ENCODE measurements around the gene ACTR1A.
"Not testable (repeated sequence)": the region's sequence is repeated elsewhere in the genome, so short reads cannot be mapped to it uniquely, and the experiment has no call there.

ACTR1A gene

DNA sequence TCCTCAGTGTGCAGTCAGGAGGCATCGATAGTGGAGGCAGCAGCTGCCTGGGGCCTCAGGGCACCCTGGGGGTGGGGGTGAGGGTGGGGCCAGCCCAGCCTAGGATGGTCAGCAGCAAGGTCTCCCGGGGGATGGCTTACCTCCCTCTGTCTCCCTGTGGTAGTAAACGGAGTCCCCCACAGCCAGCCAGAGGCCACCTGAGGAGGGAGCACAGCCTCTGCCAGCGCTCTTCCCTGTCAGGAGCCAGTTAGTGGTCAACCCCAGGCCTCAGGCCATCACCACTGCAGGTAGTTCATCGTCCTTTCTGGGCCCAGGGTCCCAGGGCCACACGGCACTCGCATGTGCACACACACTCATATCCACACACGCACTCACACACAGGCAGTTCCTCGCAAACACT, 22.1 kb downstream of the ACTR1A start:
- no peak for DNase-seq

DNA sequence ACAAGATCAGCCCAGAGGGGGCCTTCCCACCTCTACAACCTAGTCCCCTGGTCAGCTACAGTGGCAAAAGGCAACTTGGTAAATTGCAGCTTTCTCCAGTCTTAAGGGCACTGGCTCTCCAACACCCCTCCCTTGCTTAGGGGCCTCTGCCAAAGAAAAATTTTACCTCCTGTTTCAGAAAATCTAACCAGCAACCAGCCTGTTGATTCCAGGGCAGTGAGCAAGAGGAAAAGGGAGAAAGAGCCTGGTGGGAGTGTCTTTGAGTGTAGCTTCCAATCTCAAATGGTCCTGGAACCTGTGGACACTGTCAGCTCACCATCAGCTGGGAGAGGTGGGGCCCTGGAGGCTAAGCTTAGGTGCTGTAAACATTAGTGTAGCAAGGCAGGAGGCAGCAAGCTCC, 22.9 kb downstream of the ACTR1A start:
- no peak for DNase-seq

DNA sequence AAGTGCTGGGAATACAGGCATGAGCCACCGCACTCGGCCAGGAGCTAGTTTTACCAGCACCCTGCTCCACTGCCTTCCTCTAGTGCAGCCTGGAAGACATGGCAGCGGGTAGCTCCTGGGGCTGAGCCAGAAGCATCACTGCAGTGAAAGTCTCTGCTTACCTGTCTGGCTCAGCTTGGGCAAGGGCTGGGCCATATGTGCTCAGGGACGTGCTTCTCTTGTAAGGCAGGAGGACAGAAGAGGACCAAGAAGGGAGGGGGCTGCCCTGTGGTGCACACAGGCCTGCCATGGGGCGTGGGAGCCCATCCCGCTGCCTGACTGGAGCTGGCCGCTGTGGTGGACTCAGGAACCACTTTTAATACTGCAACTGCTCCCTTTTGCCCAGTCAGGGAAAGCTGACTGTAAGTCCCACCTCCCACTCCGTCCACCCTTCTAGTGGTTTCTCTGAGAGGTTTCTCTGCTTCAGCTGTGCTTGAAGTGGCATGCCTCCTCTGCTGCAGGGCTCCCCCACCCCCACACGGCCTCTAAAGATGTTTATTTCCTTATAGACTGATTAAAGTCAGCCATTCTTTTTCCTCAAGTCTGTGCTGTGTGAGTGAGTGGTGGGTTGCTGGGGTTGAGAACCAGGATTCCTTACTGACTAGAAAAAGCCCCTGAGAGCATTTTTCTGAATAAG, 25.9 kb downstream of the ACTR1A start:
- no peak for DNase-seq

DNA sequence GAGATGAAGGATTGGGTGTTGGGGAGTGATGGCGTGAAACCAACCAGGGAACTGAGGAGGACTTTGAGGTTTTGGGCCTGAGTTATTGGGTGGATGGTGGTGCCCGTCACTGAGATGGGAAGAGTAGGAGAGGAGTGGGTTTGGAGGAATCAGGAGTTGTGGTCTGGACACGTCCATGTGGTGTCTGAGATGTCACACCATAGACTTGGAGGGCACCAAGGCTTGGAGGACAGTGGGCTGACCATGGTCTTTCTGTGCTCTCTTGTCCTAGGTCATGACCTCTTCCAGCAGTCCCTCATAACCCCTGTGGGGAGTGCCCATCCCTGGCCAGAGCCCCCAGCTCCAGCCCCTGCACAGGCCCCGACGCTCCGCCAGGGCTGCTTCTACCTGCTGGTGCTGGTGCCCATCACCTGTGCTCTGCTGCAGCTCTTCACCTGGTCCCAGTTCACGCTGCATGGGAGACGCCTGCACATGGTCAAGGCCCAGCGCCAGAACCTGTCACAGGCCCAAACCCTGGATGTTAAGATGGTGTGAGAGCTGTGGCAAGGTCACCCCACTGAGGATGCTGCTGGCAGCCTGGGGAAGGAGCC, 27.0 kb downstream of the ACTR1A start:
- DNase-seq, result no peak

DNA sequence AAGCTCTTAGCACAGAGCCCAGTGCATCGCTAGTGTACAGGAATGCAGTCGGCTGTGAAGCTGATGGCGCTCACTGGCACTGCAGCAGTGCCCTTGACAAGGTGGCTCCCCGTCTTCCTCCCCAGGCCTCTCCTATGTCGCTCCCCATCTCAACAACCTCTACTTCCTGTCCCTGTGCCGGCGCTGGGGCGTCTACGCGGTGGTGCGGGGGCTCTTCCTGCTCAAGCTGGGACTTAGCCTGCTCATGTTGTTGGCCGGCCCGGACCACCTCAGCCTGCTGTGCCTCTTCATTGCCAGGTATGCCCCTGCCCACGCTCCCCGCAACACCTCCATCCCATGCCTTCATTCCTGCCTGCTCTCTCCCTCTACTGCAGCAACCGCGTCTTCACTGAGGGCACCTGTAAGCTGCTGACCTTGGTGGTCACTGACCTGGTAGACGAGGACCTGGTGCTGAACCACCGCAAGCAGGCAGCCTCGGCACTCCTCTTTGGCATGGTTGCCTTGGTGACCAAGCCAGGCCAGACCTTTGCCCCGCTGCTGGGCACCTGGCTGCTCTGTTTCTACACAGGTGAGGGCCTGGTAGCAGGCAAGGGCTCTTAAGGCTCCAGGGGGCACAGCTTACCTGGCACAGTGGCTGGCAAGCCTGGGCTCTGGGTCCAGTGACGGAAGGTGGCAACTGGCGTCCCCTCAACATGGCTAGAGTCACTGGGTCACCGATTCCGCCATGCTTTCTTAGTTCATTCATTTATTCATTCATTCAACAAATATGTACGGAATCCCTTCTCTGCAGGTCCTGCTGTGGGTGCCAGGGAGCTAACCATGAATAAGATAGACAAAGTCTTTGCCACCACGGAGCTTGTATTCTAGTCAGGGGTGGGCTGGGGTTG, 28.8 kb downstream of the ACTR1A start:
- DNase-seq, result no peak

GRCh38 chr10:102470579-102471546, 31.6 kb downstream of the ACTR1A start:
- no peak for DNase-seq

- no peak for DNase-seq
Observed at GRCh38 chr10:102468683-102469082, 33.8 kb downstream of the ACTR1A start.

GRCh38 chr10:102467971-102468438, 34.5 kb downstream of the ACTR1A start:
- DNase-seq, result no peak

DNA sequence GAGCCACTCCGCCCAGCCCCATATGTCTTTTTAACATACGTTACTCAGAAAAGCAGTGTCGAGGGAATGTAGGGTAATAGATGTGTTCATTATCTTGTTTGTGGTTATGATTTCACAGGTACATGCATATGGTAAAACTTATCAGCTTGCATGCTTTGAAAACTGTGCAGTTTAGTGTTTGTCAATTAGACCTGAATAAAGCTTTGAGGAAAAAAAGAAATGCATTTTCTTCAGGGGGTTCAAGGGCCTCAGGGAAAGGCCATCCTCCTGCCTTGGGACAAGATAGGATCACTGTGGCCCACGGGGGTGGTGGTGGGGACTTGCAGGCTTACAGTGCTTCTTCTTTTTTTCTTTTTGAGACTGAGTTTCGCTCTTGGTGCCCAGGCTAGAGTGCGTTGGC, 35.2 kb downstream of the ACTR1A start:
- no peak for DNase-seq

- no peak for DNase-seq
Observed at GRCh38 chr10:102465466-102465865, 37.0 kb downstream of the ACTR1A start.

GRCh38 chr10:102463983-102464382, 38.5 kb downstream of the ACTR1A start:
- no peak for DNase-seq

DNA sequence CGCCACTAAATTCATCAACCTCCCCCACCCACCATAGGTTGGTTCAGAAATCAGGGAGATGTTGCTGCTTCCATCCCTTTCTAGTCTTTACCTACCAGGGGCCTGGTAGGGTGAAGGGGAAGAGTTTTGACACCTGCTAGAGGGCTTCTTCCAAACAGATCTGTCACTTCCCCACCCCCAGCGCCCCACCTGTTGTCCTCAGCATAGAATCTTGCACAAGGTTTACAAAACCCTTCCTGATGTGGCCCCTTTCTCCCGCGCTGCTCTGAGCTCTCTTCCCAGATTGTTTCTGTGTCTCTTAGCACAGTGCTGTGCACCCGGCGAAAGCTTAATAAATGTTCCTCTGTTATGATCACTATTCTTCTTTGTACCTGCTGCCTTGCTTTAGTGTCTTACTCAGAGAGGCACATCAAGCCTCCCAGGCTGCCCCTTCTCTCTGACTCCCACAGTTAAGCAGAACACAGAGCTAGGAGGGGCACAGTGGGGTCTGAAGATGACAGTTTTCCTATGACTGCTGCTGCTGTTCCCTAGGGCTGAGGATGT, 39.9 kb downstream of the ACTR1A start:
- DNase-seq, result no peak

GRCh38 chr10:102461187-102462054, 41.1 kb downstream of the ACTR1A start:
- peak; percentile 85 for DNase-seq

- no peak for DNase-seq
Observed at GRCh38 chr10:102460836-102461186, 41.7 kb downstream of the ACTR1A start.

- no peak for DNase-seq
Observed at GRCh38 chr10:102458656-102459055, 43.9 kb downstream of the ACTR1A start.

DNA sequence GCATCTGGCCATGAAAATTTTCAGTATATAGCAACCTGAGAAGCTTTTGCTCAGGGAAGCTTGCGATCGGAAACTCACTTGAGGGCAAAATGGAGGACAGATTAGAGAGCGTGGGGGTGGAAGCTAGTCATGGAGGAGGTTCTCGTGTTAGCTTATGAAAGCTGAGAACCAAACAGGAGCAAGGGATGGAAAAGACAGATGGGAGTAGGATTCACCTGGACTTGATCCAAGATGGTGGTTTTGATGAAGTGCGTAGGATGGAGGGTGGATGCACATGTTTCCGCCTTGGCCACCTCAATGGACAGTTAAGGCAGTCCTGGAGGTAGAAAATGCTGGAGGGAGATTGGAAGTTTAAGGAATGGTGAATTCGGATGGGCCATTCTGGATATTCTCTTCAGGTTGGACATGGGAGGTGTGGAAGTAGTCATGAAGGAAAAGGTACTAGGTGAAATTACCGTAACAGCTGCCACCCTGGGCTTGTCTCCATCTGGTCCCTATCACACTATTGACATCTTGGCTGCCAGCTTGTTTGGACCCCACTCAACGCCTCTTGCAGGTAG, 44.8 kb downstream of the ACTR1A start:
- DNase-seq, result no peak

DNA sequence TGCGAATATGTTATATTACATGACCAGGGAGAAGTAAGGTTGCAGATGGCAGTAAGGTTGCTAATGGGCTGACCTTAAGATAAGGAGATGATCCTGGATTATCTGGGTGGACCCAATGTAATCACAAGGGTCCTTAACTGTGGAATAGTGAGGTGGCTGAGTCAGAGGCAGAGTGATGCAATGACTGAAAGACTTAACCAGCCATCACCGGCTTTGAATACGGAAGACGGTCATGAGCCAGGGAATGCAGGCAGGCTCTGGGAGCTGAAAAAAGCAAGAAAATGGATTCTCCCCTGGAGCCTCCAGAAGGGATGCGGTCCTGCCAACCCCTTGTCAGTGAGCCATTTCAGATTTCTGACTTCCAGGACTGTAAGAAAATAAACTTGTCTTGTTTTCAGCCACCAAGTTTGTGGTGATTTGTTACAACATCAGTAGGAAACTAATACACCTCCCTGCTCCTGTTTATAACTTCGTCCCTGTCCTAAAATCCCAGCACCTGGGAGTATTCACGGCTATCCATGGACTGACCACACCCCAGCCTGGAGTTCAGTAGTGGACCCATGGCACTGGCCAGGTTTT, 46.5 kb downstream of the ACTR1A start:
- DNase-seq, result peak; percentile 86

- DNase-seq, result not testable (repeated sequence)
Observed at GRCh38 chr10:102454662-102455487, 47.6 kb downstream of the ACTR1A start.

- DNase-seq, result peak; percentile 41
Observed at GRCh38 chr10:102453502-102453901, 49.0 kb downstream of the ACTR1A start.
